ENCODE results near the gene LIX1L. TPM values are rescaled to one million over a fixed set of nuclear protein-coding genes. Genes with fewer than 3 reads are reported as not detected.

The LIX1L gene
- total and polyA plus RNA-seq, 2 donors (not counting 1 experiment from before 2014, with no cell fraction given), result 14.4 to 31.7 TPM

- intact Hi-C loops (cut with micrococcal nuclease), result loop anchor here (1.0 to 5.0 kb wide), 3 partner anchors 27 to 39 kb away; partner anchors contain the start of genes NUDT17, PEX11B and PIAS3
- ChIA-PET POLR2A (interaction anchor here (0.8 to 4.2 kb wide), 3 partner anchors 27 to 41 kb away, joined by 4 to 22 read pairs (median 4); partner anchors contain the start of genes NUDT17, PEX11B and PIAS3), CTCF (interaction anchor here (0.9 to 2.4 kb wide), 3 partner anchors 14 to 79 kb away, joined by 3 to 9 read pairs (median 3); partner anchors contain the start of genes ANKRD34A, NUDT17 and POLR3GL)
- WGBS (ENCODE audit: insufficient coverage), result under 1% methylated on average over 31 of the region's 36 CpGs
- no peaks in the 10 kb centered on the region for H3K9me3 Mint-ChIP-seq (ENCODE audit: insufficient read depth)
- Histone ChIP-seq H3K4me3 (ENCODE audit: control extremely low read depth in 1 of 5, extremely low read depth in 1 of 5, insufficient read depth in 1 of 5, low read depth in 2 of 5, low read length in 4 of 5) (peak within 1 kb of the TSS; percentile 12 to 84 (median 63)), H3K9me3 (ENCODE audit: control extremely low read depth in 1 of 3, control insufficient read depth in 2 of 3, insufficient read depth in 1 of 3, low read length in 2 of 3) (no peaks in the 10 kb centered on the region), H3K27me3 (replicated peaks in 1 of 4; ENCODE audit: control extremely low read depth in 1 of 4, control insufficient read depth in 3 of 4, insufficient read depth in 4 of 4, low read length in 3 of 4) (peaks cover 0 to 24% (median 18%) of the 10 kb centered on the region in 4 experiments), H3K36me3 (replicated peaks in 1 of 2; ENCODE audit: control extremely low read depth in 1 of 2, control insufficient read depth in 1 of 2, extremely low read depth in 1 of 2, insufficient read depth in 2 of 2, low read length in 1 of 2) (no peaks in the 10 kb centered on the region), H3K79me2 (ENCODE audit: control insufficient read depth, insufficient read depth, low read length) (no peaks in the 10 kb centered on the region), H3K4me1 (ENCODE audit: control insufficient read depth in 2 of 2, insufficient read depth in 2 of 2, low read length in 2 of 2) (peaks cover 11 to 12% of the 10 kb centered on the region in 2 donors), H3K9ac (ENCODE audit: low read length) (peak within 1 kb of the TSS; percentile 71), H3K4me2 (replicated peaks; ENCODE audit: low read depth, low read length, poor library complexity, severe bottlenecking) (peak within 1 kb of the TSS; percentile 90), H2AFZ (ENCODE audit: insufficient read depth, low read depth, low read length, poor library complexity, severe bottlenecking) (peak within 1 kb of the TSS; percentile 89), H4K20me1 (ENCODE audit: control insufficient read depth, insufficient read depth, low read length, poor library complexity, severe bottlenecking) (no peaks in the 10 kb centered on the region), H3K27ac (ENCODE audit: low read length in 2 of 2) (no peak within 1 kb of the TSS)
- ATAC-seq (ENCODE audit: low read depth) (peak; percentile 99), DNase-seq (peak; percentile 91)
- peaks cover 22% of the 10 kb centered on the region for H3K4me1 Mint-ChIP-seq
- TF ChIP-seq CTCF (IDR thresholded peaks at IDR 0.05), result no peak
- TF ChIP-seq EZH2 (IDR thresholded peaks at IDR 0.05; ENCODE audit: borderline replicate concordance, insufficient read depth, low read depth, low read length, poor library complexity, severe bottlenecking), result no peak
- peak within 1 kb of the TSS; percentile 26 for H3K27ac Mint-ChIP-seq
- H3K27me3 Mint-ChIP-seq, result peaks cover 29% of the 10 kb centered on the region
- H3K4me3 Mint-ChIP-seq, result peak within 1 kb of the TSS; percentile 87
These were observed 72.0 kb downstream of the LIX1L start, which contains the start of gene ANKRD35 for GRCh38 chr1:145885738-145886287. Gene ANKRD35 (minus strand): TSS chr1:145885866. CDS start chr1:145885758, 108 bp downstream.

DNA sequence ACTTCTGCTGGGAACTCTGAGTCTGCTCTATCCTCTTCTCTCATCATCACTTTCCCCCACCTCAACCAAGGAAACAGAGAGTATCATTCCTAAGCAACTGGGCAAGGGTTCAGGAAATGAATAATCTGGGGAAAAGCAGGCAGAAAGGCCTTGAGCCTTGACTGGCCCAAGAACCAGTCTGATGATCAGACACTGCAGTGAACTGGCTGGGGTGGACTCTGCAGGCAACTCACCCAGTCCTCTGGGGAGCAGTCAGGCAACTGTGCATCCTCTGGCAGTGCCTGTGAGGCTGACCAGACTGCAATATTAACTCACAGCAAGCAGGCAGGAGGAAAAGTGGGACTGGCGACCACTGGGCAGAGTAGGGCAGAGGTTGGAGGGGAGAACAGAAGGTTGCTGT, 73.1 kb downstream of the LIX1L start:
- H3K36me3 ChIP-seq (replicated peaks in 1 of 2; ENCODE audit: control extremely low read depth in 1 of 2, control insufficient read depth in 1 of 2, extremely low read depth in 1 of 2, insufficient read depth in 2 of 2, low read length in 1 of 2), result no peaks in the 10 kb centered on the region
- H3K4me1 ChIP-seq (ENCODE audit: control insufficient read depth in 2 of 2, insufficient read depth in 2 of 2, low read length in 2 of 2), result peaks cover 11 to 12% of the 10 kb centered on the region in 2 donors
- H3K27ac Mint-ChIP-seq, result no peak overlapping the region
- no peaks in the 10 kb centered on the region for H3K9me3 ChIP-seq (ENCODE audit: control extremely low read depth in 1 of 3, control insufficient read depth in 2 of 3, insufficient read depth in 1 of 3, low read length in 2 of 3)
- no peak overlapping the region for H3K4me3 ChIP-seq (ENCODE audit: control extremely low read depth in 1 of 5, extremely low read depth in 1 of 5, insufficient read depth in 1 of 5, low read depth in 2 of 5, low read length in 4 of 5)
- H2AFZ ChIP-seq (ENCODE audit: insufficient read depth, low read depth, low read length, poor library complexity, severe bottlenecking), result no peak overlapping the region
- DNase-seq (no peak), ATAC-seq (ENCODE audit: low read depth) (no peak)
- peak overlapping the region; percentile 87 for H3K4me3 Mint-ChIP-seq
- TF ChIP-seq CTCF (IDR thresholded peaks at IDR 0.05), result no peak
- no peak for TF ChIP-seq EZH2 (IDR thresholded peaks at IDR 0.05; ENCODE audit: borderline replicate concordance, insufficient read depth, low read depth, low read length, poor library complexity, severe bottlenecking)
- ChIA-PET POLR2A (interaction anchor here (1.4 to 4.2 kb wide), 2 partner anchors 26 to 39 kb away, joined by 4 to 22 read pairs; partner anchors contain the start of genes NUDT17 and PIAS3), CTCF (interaction anchor here (1.4 to 2.4 kb wide), 3 partner anchors 8 to 39 kb away, joined by 3 to 9 read pairs (median 7); partner anchors contain the start of gene NUDT17)
- no peak overlapping the region for H3K9ac ChIP-seq (ENCODE audit: low read length)
- peaks cover 22% of the 10 kb centered on the region for H3K4me1 Mint-ChIP-seq
- peaks cover 29% of the 10 kb centered on the region for H3K27me3 Mint-ChIP-seq
- no peak overlapping the region for H3K27ac ChIP-seq (ENCODE audit: low read length in 2 of 2)
- no peaks in the 10 kb centered on the region for H3K79me2 ChIP-seq (ENCODE audit: control insufficient read depth, insufficient read depth, low read length)
- no peaks in the 10 kb centered on the region for H4K20me1 ChIP-seq (ENCODE audit: control insufficient read depth, insufficient read depth, low read length, poor library complexity, severe bottlenecking)
- intact Hi-C loops (cut with micrococcal nuclease), result loop anchor here (1.0 to 5.0 kb wide), 3 partner anchors 25 to 37 kb away; partner anchors contain the start of genes NUDT17, PEX11B and PIAS3
- WGBS (ENCODE audit: insufficient coverage), result 100% methylated on average over 1 of the region's 1 CpG
- no peaks in the 10 kb centered on the region for H3K9me3 Mint-ChIP-seq (ENCODE audit: insufficient read depth)
- H3K27me3 ChIP-seq (replicated peaks in 1 of 4; ENCODE audit: control extremely low read depth in 1 of 4, control insufficient read depth in 3 of 4, insufficient read depth in 4 of 4, low read length in 3 of 4), result peaks cover 0 to 24% (median 18%) of the 10 kb centered on the region in 4 experiments
- peak overlapping the region; percentile 90 for H3K4me2 ChIP-seq (replicated peaks; ENCODE audit: low read depth, low read length, poor library complexity, severe bottlenecking)
